ENCODE results near the gene ARHGEF28. TPM values are rescaled to one million over a fixed set of nuclear protein-coding genes. Genes with fewer than 3 reads are reported as not detected.

ARHGEF28 gene
- polyA plus RNA-seq, 1 donor from 2014 or later, result not detected

DNA sequence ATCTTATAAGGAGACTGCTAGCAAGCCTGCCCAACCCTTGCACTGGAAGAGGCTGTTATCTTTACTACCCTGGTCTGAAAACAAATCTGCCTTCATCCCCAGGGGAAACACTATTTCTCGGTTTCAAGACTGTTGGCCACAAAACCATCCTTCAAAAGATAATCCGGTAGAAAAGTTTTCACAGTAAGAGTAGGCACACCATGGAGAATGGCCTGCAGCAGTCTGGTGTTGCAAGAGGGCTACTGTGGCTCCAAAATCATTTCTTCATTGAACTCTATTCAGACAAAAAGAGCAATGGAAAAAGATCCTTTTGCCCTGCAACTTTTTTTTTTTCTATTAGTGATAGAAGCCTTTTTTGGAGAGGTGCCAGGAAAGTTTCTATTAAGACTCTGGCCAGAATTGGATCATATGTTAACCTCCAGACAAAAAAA lies 163.9 kb downstream of the ARHGEF28 start:
- no peaks in the 10 kb centered on the region for H3K9me2 ChIP-seq (ENCODE audit: insufficient read depth, low read length)
- TF ChIP-seq POLR2AphosphoS5 (IDR thresholded peaks at IDR 0.05) (no peak), EP300 (conservative IDR thresholded peaks at IDR 0.05; ENCODE audit: poor library complexity, severe bottlenecking) (no peak), EZH2 (IDR thresholded peaks at IDR 0.05; ENCODE audit: borderline replicate concordance, insufficient read depth, low read length, poor library complexity, severe bottlenecking) (no peak), SMC3 (conservative IDR thresholded peaks at IDR 0.05; ENCODE audit: poor library complexity) (no peak), TAF1 (IDR thresholded peaks at IDR 0.05; ENCODE audit: low read depth) (no peak)
- no peaks in the 10 kb centered on the region for H3K27me3 ChIP-seq (ENCODE audit: insufficient read depth, low read depth, low read length)

DNA sequence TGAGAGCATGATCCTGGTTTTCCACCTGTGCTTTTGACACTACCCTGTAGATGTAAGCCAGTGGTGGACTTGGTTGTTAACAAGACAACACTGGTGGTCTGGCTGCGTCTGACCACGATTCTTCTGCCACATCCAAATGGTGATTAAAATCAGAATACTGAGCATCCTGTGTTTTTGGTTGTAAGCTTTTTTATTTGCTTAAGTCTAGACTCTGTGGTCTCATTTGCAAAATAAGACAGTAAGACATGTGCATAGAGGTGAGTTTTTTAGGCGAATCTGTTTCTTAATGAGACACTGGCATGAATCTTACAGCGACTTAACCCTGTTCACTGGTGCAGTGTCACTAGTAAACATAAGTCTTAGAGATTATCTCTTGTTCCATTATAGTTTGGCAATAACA lies 165.4 kb downstream of the ARHGEF28 start:
- no peaks in the 10 kb centered on the region for H3K9me2 ChIP-seq (ENCODE audit: insufficient read depth, low read length)
- H4K20me1 ChIP-seq (ENCODE audit: insufficient read depth), result no peaks in the 10 kb centered on the region
- no peak overlapping the region for H3K9ac ChIP-seq (ENCODE audit: low read length)
- no peaks in the 10 kb centered on the region for H3K36me3 ChIP-seq (ENCODE audit: insufficient read depth, low read length)
- H3K9me3 ChIP-seq (ENCODE audit: low read length), result no peaks in the 10 kb centered on the region
- H3F3A ChIP-seq (ENCODE audit: insufficient read depth, low read length, poor library complexity, severe bottlenecking), result no peaks in the 10 kb centered on the region
- no peaks in the 10 kb centered on the region for H3K27me3 ChIP-seq (ENCODE audit: insufficient read depth, low read depth, low read length)
- TF ChIP-seq REST (IDR thresholded peaks at IDR 0.05; ENCODE audit: borderline replicate concordance) (no peak), MXI1 (conservative IDR thresholded peaks at IDR 0.05; ENCODE audit: poor library complexity, severe bottlenecking) (no peak), SMC3 (conservative IDR thresholded peaks at IDR 0.05; ENCODE audit: poor library complexity) (no peak), POLR2AphosphoS5 (IDR thresholded peaks at IDR 0.05) (no peak), TAF1 (IDR thresholded peaks at IDR 0.05; ENCODE audit: low read depth) (no peak)
- TF ChIP-seq, protein P1, sequence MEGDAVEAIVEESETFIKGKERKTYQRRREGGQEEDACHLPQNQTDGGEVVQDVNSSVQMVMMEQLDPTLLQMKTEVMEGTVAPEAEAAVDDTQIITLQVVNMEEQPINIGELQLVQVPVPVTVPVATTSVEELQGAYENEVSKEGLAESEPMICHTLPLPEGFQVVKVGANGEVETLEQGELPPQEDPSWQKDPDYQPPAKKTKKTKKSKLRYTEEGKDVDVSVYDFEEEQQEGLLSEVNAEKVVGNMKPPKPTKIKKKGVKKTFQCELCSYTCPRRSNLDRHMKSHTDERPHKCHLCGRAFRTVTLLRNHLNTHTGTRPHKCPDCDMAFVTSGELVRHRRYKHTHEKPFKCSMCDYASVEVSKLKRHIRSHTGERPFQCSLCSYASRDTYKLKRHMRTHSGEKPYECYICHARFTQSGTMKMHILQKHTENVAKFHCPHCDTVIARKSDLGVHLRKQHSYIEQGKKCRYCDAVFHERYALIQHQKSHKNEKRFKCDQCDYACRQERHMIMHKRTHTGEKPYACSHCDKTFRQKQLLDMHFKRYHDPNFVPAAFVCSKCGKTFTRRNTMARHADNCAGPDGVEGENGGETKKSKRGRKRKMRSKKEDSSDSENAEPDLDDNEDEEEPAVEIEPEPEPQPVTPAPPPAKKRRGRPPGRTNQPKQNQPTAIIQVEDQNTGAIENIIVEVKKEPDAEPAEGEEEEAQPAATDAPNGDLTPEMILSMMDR (IDR thresholded peaks at IDR 0.05; ENCODE audit: poor library complexity, severe bottlenecking), result no peak
- H3K27ac ChIP-seq (ENCODE audit: low read length), result no peak overlapping the region
- H3K4me2 ChIP-seq (ENCODE audit: low read length), result no peak overlapping the region
- H3K4me3 ChIP-seq (ENCODE audit: low read length), result no peak overlapping the region
- H3K79me2 ChIP-seq (replicated peaks; ENCODE audit: insufficient read depth, low read length), result no peaks in the 10 kb centered on the region
- H2AFZ ChIP-seq (ENCODE audit: low read depth, low read length), result no peak overlapping the region

More for the DNA sequence above, 163.9 kb downstream of the ARHGEF28 start:
- Histone ChIP-seq H3K9ac (ENCODE audit: low read length) (no peak overlapping the region), H3K4me3 (ENCODE audit: low read length) (no peak overlapping the region), H3K27ac (ENCODE audit: low read length) (no peak overlapping the region), H3K79me2 (replicated peaks; ENCODE audit: insufficient read depth, low read length) (no peaks in the 10 kb centered on the region), H3K36me3 (ENCODE audit: insufficient read depth, low read length) (no peaks in the 10 kb centered on the region), H4K20me1 (ENCODE audit: insufficient read depth) (no peaks in the 10 kb centered on the region), H2AFZ (ENCODE audit: low read depth, low read length) (no peak overlapping the region), H3K4me2 (ENCODE audit: low read length) (no peak overlapping the region), H3F3A (ENCODE audit: insufficient read depth, low read length, poor library complexity, severe bottlenecking) (no peaks in the 10 kb centered on the region), H3K9me3 (ENCODE audit: low read length) (no peaks in the 10 kb centered on the region)

All from neural cell (in vitro differentiated cells).